GM18508 (cell line): ENCODE data around the gene RNFT2.
"Not testable (repeated sequence)": the region's sequence is repeated elsewhere in the genome, so short reads cannot be mapped to it uniquely, and the experiment has no call there.

ENCODE experiments used
- ATAC-seq: cut with Tn5 transposase; IDR thresholded peaks from one replicate; pipeline ENCODE4 v1.9.1; 2021; ENCODE audit warnings: moderate number of reproducible peaks; ENCODE audit not compliant: insufficient read depth, unreplicated experiment

RNFT2 gene

DNA sequence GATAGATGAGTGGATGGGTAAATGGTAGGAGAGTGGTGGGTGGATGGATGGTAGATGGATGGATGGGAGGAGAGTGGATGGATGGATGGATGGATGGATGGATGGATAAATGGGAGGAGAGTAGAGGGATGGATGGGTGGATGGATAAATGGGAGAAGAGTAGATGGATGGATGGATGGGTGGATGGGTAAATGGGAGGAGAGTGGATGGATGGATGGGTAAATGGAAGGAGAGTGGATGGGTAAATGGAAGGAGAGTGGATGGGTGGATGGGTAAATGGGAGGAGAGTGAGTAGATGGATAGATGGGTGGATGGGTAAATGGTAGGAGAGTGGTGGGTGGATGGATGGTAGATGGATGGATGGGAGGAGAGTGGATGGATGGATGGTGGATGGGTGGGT lies 51.4 kb downstream of the RNFT2 start:
- not testable (repeated sequence) for ATAC-seq

DNA sequence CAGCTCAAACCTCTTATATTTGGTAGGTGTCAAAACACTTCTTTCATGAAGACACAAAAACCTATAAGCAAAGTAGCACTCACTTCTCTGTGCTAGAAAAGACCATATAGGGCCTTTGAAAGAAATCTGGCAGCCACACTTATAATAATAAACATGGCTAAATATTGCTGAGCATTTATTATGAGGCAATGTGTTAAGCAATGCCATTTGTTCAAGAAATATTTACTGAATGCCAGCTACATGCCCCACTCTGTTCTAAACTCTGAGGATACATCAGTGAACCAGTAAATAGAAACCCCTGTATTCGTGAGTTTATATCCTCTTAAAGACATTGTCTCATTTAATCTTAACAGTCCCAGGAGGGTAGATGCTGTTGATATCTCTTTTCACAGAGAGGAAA lies 52.0 kb downstream of the RNFT2 start:
- ATAC-seq, result no peak

DNA sequence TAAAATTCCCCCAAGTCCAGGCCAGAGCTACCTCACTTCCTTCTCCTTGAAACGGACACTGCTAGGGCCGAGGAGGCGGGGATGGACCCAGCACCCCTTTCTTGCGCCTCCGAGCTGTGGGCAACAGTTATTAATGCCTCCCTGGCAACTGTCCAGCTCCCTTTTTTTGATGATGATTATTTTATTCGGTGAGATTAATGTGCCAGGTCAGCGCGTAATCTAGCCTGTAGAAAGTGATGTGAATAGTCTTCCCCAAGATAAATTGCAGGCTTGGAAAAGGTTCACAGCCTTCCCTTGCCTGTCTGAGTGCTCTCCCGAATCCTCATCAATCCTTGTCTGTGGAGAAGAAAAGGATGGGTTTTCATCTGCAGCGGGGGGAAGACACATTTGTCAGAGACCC lies 54.3 kb downstream of the RNFT2 start:
- ATAC-seq, result no peak

DNA sequence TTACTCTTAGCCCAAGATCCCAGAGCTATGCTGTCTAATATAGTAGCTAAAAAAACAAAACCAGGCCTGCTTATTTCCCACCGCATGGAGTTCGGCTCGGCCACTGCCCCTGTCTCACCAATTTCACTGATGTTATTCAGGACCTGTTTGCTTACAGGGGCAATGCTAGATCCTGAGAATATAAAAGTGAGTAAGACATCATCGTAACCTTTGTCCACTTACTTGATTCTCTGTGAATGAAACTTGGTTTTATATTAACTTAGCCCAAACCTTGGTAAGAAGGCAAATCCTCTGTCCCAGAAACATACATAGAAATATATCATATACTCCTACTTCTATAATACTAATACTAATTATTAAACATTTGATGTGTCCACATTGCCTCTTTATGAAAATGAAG lies 56.6 kb downstream of the RNFT2 start:
- no peak for ATAC-seq

DNA sequence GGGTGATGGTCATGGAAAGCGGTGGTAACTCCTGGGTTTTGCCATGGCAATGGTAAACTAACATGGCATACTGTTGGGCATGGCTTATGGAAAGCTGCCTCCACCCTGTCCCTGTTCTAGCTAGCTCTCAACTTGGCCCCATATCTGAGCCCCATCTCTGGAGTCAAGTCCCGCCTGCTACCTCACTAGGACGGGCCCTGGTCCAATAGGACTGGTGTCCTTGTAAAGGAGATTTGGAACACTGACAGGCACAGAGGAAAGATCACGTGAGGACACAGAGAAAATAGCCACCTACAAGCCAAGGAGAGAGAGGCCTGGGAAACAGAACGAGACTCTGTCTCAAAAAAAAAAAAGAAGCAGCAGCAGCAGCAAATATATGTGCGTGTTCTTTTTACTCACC lies 59.8 kb downstream of the RNFT2 start:
- ATAC-seq, result no peak

DNA sequence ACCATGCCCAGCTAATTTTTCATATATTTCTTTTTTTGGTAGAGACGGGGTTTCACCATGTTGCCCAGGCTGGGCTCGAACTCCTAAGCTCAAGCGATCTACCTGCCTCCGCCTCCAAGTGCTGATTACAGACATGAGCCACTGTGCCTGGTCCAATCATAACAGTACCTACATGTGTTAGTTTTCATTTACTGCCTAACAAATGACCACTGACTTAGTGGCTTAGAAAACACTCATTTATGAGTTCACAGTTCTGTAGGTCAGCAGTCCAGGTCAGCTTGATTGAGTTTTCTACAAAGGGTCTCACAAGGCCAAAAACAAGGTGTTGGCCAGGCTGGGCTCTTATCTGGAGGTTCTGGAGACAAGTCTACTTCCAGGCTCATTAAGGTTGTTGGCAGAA lies 60.6 kb downstream of the RNFT2 start:
- no peak for ATAC-seq

DNA sequence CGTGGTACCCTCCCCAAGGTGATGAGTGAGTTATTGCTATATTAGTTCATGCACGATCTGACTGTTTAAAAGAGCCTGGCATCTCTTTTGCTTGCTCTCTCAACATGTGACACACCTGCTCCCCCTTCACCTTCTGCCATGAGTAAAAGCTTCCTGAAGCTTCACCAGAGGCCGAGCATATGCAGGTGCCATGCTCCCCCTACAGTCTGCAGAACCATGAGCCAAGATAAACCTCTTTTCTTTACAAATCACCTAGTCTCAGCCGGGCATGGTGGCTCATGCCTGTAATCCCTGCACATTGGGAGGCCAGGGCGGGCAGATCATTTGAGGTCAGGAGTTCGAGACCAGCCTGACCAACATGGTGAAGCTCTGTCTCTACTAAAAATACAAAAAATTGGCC lies 61.8 kb downstream of the RNFT2 start:
- no peak for ATAC-seq

DNA sequence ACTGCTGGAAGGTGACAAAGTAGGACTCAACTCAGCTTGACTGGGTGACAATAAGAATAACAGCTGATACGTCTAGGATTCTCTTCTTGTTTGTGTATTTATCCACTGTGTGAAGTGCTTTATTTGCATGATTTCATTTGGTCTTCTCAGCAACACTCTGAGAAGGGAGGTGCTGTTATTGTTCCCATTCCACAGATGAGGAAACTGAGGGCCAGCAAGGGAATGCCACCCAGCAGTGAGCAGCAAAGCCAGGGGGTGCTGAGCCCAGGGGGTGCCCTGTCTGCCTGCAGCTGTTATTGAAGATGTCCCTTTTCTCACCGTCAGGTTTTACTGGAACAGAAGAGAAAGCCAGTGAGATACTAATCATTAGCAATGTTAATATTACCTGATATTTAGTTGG lies 62.8 kb downstream of the RNFT2 start:
- ATAC-seq, result no peak

DNA sequence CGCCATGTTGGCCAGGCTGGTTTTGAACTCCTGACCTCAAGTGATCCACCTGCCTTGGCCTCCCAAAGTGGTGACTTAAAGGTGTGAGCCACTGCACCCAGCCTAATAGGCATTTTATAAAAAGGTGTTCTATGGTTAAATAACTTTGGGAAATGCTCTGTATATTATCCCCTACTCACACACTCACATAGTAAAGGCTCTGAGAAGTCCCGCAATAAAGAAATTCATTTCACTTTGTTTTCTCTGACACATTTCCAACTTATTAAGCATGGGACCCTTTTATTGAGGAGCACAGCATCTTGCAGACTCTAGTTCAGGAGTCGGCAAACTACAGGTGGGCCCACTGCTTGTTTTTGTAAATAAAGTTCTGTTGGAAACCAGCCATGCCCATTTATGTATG lies 63.9 kb downstream of the RNFT2 start:
- no peak for ATAC-seq

DNA sequence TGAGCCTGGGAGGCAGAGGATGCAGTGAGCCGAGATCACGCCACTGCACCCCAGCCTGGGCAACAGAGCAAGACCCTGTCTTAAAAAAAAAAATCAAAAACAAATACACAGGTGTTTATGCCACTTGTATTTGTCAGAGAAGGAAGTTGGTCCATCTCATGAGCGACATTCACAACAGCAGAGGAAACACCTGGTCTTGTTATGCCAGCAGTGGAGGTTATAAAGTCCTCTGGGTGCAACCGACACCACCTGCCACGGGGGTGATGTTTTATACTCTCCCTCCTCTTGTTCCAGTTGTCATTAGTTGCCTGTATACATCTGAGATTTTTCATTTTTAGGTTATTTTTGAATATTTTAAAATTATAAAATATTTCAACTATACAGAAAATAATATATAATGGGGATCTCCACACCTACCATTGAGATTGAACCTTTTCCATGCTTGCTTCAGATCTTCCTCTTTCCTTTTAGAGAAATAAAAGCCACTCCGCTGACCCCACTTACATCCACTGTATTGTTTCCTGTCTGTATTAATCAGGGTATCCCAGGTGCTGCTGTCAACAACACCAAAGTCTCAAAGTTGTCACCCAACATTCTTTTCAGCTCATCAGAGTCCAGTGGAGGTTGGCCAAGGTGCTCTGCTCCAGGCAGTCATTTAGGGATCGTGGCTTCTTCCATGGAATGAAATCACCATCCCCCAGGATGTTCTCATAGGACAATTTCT lies 65.1 kb downstream of the RNFT2 start:
- ATAC-seq, result no peak

DNA sequence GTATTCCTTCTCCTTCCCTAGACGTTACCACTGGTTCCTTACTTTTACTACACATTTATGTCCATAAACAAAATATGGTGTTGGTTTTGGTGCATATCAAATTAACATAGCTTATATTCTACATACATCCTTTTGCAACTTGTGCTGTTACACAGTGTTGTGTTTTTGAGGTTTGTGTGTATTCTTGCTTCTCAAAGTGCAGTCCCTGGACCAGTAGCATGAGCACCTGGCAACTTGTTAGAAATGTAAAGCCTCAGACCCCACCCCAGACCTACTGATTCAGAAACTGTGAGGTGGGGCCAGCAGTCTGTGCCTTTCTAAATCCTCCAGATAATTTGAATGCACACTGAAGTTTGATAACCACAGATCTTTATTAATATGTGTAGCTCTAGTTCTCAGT lies 65.9 kb downstream of the RNFT2 start:
- ATAC-seq, result no peak

DNA sequence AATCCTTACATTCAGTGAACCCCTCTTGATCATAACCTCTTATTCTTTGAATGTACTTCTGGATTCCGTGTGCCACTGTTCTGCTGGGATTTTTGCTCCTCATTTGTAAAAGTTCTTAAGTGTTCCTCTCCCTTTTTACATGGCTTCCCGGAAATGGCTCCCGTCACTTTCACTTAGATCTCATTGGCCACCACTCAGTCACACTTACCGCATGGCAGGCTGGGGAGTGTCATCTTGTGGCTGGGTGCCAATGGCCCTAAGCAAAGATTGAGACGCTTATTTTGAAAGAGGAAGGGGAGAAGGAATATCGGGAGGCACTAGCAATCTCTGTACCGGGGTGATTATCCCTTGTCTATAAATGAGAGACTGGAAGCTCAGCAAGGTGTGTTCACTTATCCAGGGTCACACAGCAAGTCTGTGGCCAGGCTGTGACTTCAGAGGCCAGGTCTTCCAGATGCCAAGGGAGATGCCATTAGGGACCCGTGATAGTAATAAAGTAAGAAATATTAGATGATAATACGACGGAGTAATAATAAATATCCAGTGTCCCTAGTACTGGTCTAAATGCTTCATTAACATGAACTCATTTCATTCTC lies 68.8 kb downstream of the RNFT2 start:
- ATAC-seq, result no peak

DNA sequence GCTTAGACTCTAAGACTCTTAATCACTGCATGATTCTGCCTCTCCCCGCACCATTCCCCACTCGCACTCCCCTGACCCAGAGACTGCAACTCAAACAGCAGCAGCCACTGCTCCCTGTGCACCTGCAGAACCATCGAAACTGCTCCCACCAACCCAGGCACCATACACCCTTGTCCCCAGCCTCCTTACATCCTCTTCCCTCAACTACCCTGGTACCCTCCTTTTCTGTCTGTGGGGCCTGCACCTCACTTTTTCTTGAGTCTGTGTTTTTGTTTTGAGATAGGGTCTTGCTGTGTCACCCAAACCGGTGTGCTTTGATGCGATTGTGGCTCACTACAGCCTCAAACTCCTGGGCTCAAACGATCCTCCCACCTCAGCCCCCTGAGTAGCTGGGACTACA lies 69.4 kb downstream of the RNFT2 start:
- no peak for ATAC-seq

DNA sequence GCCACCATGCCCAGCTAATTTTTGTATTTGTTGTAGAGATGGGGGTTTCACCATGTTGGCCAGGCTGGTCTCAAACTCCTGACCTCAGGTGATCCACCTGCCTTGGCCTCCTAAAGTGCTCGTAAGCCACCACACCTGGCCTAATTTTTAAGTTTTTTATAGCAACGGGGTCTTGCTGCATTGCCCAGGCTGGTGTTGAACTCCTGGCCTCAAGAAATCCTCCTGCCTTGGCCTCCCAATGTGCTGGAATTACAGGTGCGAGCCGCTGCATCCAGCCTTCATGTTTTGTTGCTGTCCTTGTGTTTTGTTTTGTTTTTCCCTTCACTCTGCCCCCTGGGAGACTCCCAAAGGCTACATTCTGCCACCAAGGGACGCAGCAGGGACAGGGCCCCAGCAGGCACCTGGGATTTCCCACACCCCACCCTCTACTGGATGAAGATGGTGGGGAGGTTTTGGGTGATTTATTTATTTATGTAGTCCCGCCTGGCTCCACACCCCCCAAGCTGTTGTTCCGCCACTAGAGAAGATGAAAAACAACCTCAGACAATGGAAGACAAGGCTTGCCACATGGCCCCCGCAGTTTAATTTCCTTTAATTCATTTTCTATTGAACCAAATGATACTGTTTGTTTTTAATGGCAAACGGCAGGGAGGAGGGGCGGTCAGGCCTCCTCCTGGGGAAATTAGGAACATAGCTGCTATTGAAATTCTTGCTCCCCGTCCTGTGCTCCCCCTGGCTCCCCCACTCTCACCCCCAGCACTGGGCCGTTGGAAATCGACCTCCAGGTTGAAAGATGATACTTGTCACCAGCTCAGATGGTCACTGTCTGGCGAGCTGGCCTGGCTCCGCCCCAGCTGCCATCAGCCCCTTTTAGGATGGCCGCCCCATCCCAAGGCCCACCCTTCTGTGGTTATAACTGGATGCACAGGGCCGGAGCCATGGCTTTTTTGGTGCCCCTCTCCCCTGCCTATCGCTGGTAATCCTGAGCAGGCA lies 70.3 kb downstream of the RNFT2 start:
- no peak for ATAC-seq

DNA sequence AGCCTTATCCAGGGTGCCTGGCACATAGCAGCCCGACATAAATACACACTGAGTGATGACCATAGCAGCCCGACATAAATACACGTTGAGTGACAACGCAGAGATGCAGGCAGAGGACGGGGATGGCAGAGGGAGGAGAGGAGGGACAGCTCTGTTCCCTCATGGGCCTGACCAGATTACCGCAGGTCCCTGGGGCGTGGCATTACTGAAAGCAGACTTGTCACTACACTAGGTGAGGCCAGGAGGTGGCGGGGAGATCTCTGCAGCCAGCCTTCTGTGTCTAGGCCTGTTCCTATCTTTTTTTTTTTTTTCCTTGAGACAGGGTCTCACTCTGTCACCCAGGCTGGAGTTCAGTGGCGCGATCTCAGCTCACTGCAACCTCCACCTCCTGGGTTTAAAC lies 74.1 kb downstream of the RNFT2 start:
- ATAC-seq, result no peak

DNA sequence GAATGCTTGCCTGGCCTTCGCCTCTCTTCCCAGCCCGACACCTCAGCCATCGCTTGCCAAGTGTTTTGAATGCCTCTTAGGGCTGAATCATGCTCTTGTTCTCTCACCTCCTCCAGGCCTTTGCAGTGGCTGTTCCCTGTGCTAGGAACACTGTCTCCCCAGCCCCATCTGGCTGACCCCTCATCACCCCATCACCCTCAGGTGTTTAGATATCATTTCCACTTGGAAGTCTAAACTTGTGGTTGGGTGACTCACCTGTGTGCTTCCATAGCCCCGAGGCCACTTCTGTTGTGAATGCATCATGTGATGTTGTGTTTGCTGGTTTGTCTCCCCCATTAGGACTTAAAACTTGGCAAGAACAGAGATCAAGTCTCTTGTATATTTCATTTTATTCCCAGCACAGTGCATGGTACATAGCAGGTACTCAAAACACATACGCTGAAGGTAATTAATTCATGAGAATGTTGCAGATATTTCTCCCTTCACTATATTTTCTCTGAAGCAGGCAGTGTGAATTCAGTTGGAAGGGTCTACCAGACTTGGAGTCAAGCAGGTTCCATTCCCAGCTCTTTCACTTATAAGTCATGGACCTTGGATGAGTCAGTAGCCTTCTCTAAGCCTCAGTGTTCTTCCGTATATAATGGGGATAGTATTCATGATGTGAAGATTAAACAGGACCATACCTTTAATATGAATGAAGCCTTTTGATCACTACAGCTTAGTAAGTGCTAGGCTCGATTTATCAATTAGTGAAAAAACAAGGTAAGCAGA lies 75.3 kb downstream of the RNFT2 start:
- ATAC-seq, result no peak

DNA sequence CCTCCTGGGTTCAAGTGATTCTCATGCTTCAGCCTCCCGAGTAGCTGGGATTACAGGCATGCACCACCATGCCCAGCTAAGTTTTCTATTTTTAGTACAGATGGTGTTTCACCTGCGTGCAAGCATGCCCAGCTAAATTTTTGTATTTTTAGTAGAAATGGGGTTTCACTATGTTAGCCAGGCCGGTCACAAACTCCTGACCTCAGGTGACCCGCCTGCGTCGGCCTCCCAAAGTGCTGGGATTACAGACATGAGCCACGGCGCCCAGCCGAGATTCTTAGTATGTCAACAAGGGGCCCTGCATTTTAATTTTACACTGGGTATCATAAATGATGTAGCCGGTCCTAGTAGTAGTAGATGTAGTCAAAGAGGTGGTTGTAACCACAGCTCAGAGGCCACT lies 76.7 kb downstream of the RNFT2 start:
- not testable (repeated sequence) for ATAC-seq

DNA sequence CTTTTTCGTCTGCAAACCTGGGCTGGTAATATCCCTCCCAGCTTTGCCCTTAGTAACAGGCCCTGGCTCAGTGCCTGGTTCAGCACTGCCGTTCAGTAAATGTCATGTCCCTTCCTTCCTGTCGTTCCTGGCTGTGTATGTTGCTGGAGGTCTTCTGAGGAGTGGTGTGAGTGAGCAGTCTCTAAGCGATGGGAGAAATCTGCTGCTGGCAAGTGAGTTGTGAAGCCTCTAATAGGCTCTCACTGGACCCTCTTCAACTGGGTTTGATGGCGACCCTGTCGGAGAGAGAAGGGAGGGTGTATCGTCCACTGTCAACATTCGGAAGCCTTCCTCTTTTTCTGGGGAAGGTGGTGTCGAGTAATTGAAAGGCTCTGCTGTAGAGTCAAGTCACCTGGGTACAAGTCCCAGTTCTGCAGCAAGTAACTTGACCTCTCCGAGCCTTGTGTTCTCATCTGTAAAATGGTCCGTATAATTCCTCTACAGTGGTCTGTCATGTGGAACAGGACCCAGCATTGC lies 80.3 kb downstream of the RNFT2 start:
- no peak for ATAC-seq

DNA sequence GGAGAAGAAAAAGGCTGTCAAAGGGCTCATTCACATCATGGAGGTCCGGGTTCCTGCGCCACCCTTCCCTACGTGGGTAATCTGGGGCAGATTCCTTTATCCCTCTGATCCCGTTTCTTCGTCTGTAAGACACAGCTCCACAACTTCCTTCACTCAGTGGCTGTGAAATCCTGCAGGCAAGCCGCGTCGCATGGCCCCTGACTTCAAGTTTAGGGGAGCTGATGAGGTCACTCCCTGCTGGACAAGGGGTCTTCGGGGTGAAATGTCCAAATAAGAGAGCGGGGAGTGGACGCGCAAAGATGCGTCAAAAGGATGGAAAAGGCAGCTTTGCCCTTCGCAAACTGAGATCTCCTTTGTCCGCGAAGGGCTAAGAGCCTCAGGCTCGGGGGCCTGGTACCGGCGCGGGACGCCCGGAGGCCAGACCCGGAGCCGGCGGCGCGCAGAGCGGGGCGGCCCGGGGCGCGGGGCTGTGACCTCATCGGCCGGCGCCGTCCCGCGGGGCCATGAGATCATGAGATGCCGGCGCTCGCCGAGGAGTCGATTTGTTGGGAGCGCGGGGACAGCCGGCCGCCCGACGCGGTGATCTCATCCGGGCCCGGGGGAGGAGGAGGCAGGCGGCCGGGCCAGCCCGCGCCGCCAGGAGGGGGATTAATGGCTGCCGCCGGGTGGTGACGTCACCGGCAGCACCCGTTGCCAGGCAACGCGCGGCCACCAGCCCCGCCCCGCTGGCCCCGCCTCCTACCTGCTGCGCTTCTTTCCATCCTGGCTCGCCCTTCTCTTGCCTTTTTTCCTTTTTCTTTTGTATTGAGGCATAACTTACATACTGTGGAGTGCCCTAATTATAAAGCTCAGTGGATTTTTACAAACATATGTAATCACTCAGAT lies 81.1 kb downstream of the RNFT2 start:
- ATAC-seq, result peak; percentile 54
